H9 (cell line): ENCODE data around the gene KRT80. TPM values are rescaled to one million over a fixed set of nuclear protein-coding genes. Genes with fewer than 3 reads are reported as not detected.

ENCODE experiments used
- DNase-seq: peaks from one replicate; pipeline ENCODE4 v3.0.0-alpha.2; 2017
- H2AFZ ChIP-seq: one replicate; pipeline ENCODE4 v1.6.1; 2013; ENCODE audit warnings: mild to moderate bottlenecking, low read length, control low read depth, moderate library complexity
- H2AK5ac ChIP-seq: 2 replicates; pipeline ENCODE4 v1.6.1; 2013; ENCODE audit warnings: low read length, control low read depth, mixed read lengths; ENCODE audit not compliant: insufficient read length
- H2BK120ac ChIP-seq: one replicate; pipeline ENCODE4 v1.6.1; 2013; ENCODE audit warnings: low read depth, mild to moderate bottlenecking, low read length, control low read depth, inconsistent platforms; ENCODE audit not compliant: poor library complexity, severe bottlenecking
- H2BK12ac ChIP-seq: 2 replicates; pipeline ENCODE4 v1.6.1; 2013; ENCODE audit warnings: low read length, control low read depth, mixed read lengths, low read depth; ENCODE audit not compliant: insufficient read length
- H2BK15ac ChIP-seq: 2 replicates; pipeline ENCODE4 v1.6.1; 2013; ENCODE audit warnings: low read depth, low read length, control low read depth
- H2BK20ac ChIP-seq: one replicate; pipeline ENCODE4 v1.6.1; 2013; ENCODE audit warnings: low read depth, mild to moderate bottlenecking, low read length, control low read depth, inconsistent platforms; ENCODE audit not compliant: poor library complexity, severe bottlenecking
- H2BK5ac ChIP-seq: 2 replicates; pipeline ENCODE4 v1.6.1; 2013; ENCODE audit warnings: low read length, control low read depth, mixed read lengths; ENCODE audit not compliant: insufficient read length
- H3K14ac ChIP-seq: 2 replicates; pipeline ENCODE4 v1.6.1; 2013; ENCODE audit warnings: low read length, control low read depth; ENCODE audit not compliant: insufficient read depth
- H3K18ac ChIP-seq: 2 replicates; pipeline ENCODE4 v1.6.1; 2013; ENCODE audit warnings: low read depth, mild to moderate bottlenecking, mixed read lengths, low read length, control low read depth; ENCODE audit not compliant: insufficient read length
- H3K23ac ChIP-seq: 2 replicates; pipeline ENCODE4 v1.6.1; 2013; ENCODE audit warnings: low read length, control low read depth, mixed read lengths, low read depth; ENCODE audit not compliant: insufficient read length
- H3K23me2 ChIP-seq: 2 replicates; pipeline ENCODE4 v1.6.1; 2013; ENCODE audit warnings: low read depth, mild to moderate bottlenecking, mixed read lengths, low read length, control low read depth; ENCODE audit not compliant: insufficient read length, poor library complexity, severe bottlenecking
- H3K27ac ChIP-seq: 2 replicates; pipeline ENCODE4 v1.5.1; 2013; ENCODE audit warnings: low read length, control low read depth, mixed read lengths, low read depth; ENCODE audit not compliant: insufficient read length
- H3K27me3 ChIP-seq: 2 replicates; pipeline ENCODE4 v1.6.1; 2013; ENCODE audit warnings: low read length, control low read depth, inconsistent platforms; ENCODE audit not compliant: insufficient read depth
- H3K4ac ChIP-seq: 2 replicates; pipeline ENCODE4 v1.6.1; 2013; ENCODE audit warnings: low read depth, mild to moderate bottlenecking, control low read depth, inconsistent platforms, low read length, moderate library complexity
- H3K4me1 ChIP-seq: 2 replicates; pipeline ENCODE4 v1.6.1; 2013; ENCODE audit warnings: low read length, control low read depth, inconsistent platforms; ENCODE audit not compliant: insufficient read depth
- H3K4me2 ChIP-seq: 2 replicates; pipeline ENCODE4 v1.6.1; 2013; ENCODE audit warnings: low read length, control low read depth, mixed read lengths; ENCODE audit not compliant: insufficient read length, insufficient read depth
- H3K56ac ChIP-seq: 2 replicates; pipeline ENCODE4 v1.6.1; 2013; ENCODE audit warnings: low read depth, mild to moderate bottlenecking, mixed read lengths, low read length, control low read depth; ENCODE audit not compliant: insufficient read length
- H3K79me1 ChIP-seq: 2 replicates; pipeline ENCODE4 v1.6.1; 2013; ENCODE audit warnings: low read depth, mild to moderate bottlenecking, moderate library complexity, low read length, control low read depth, inconsistent platforms; ENCODE audit not compliant: insufficient read depth, poor library complexity, severe bottlenecking
- H3K79me2 ChIP-seq: 2 replicates; pipeline ENCODE4 v1.6.1; 2013; ENCODE audit warnings: low read length, control low read depth, inconsistent platforms; ENCODE audit not compliant: insufficient read depth
- H3K9ac ChIP-seq: 2 replicates; pipeline ENCODE4 v1.6.1; 2013; ENCODE audit warnings: low read length, control low read depth, mixed read lengths; ENCODE audit not compliant: insufficient read length; ENCODE audit errors: extremely low read depth
- H3K9me3 ChIP-seq: one replicate; pipeline ENCODE4 v1.6.1; 2013; ENCODE audit warnings: low read depth, low read length, inconsistent platforms; ENCODE audit not compliant: control insufficient read depth
- H3T11ph ChIP-seq: one replicate; pipeline ENCODE4 v1.6.1; 2013; ENCODE audit warnings: mild to moderate bottlenecking, low read length, control low read depth, inconsistent platforms
- H4K20me1 ChIP-seq: one replicate; pipeline ENCODE4 v1.6.1; 2013; ENCODE audit not compliant: control insufficient read depth, insufficient read length, insufficient read depth
- H4K5ac ChIP-seq: 2 replicates; pipeline ENCODE4 v1.6.1; 2013; ENCODE audit warnings: low read depth, mild to moderate bottlenecking, mixed read lengths, low read length, control low read depth; ENCODE audit not compliant: insufficient read length
- H4K8ac ChIP-seq: replicated peaks from 2 replicates; pipeline ENCODE4 v1.6.1; 2013; ENCODE audit warnings: low read length, control low read depth, mixed read lengths, low read depth; ENCODE audit not compliant: insufficient read length
- H4K91ac ChIP-seq: 2 replicates; pipeline ENCODE4 v1.6.1; 2013; ENCODE audit warnings: low read depth, mild to moderate bottlenecking, moderate library complexity, mixed read lengths, low read length, control low read depth; ENCODE audit not compliant: insufficient read length
- H3K27ac Mint-ChIP-seq, 3 experiments: 2 replicates in 2 of 3; 3 replicates in 1 of 3; pipeline ENCODE4 v1.8.0; 2020 to 2021; ENCODE audit warnings: mixed read lengths in 3 of 3, mild to moderate bottlenecking in 1 of 3, moderate library complexity in 1 of 3
- H3K27me3 Mint-ChIP-seq: 2 replicates; pipeline ENCODE4 v1.8.0; 2021; ENCODE audit warnings: low read depth, mild to moderate bottlenecking, moderate library complexity, mixed read lengths
- H3K36me3 Mint-ChIP-seq, 3 experiments: 2 replicates in 2 of 3; 3 replicates in 1 of 3; pipeline ENCODE4 v1.8.0; 2020 to 2021; ENCODE audit warnings: low read depth in 3 of 3, mixed read lengths in 3 of 3; ENCODE audit not compliant: insufficient read depth in 1 of 3
- H3K4me1 Mint-ChIP-seq, 2 experiments: 2 replicates each; pipeline ENCODE4 v1.8.0; 2020; ENCODE audit warnings: mixed read lengths in 2 of 2
- H3K4me3 Mint-ChIP-seq, 2 experiments: 2 replicates in 1 of 2; 3 replicates in 1 of 2; pipeline ENCODE4 v1.8.0; 2020 to 2021; ENCODE audit warnings: mild to moderate bottlenecking in 2 of 2, mixed read lengths in 2 of 2, moderate library complexity in 1 of 2
- H3K9me3 Mint-ChIP-seq, 2 experiments: 2 replicates in 1 of 2; 3 replicates in 1 of 2; pipeline ENCODE4 v1.8.0; 2020; ENCODE audit warnings: mild to moderate bottlenecking in 2 of 2, mixed read lengths in 2 of 2, moderate library complexity in 1 of 2
- CTCF ChIP-seq: fragments of 200-600 bp; sonication (generic); conservative IDR thresholded peaks from 3 replicates; pipeline ENCODE4 v1.8.0; 2021; ENCODE audit warnings: antibody characterized with exemption, mild to moderate bottlenecking
- WGBS: extraction: QIAGEN DNeasy Blood & Tissue Kit; methylation state at CpG from one replicate; pipeline ENCODE4 v1.1.7; 2013; ENCODE audit warnings: missing lambda C conversion rate, low lambda C conversion rate, mixed read lengths; ENCODE audit not compliant: insufficient read length; ENCODE audit errors: extremely low coverage; 5-methylcytosine and 5-hydroxymethylcytosine counted together
- total RNA-seq: library from RNA; stranded (reverse); gene quantifications from 2 replicates; pipeline ENCODE4 v1.2.1, GENCODE V29; 2021

The KRT80 gene
- total RNA-seq, 1 experiment from 2014 or later = not detected

- no peaks in the 10 kb centered on the region for H4K20me1 ChIP-seq
- no peak within 1 kb of the TSS; the same call in 1 of the 2 replicates for H2BK15ac ChIP-seq
- H3K9me3 Mint-ChIP-seq = no peaks in the 10 kb centered on the region
- peak within 1 kb of the TSS; percentile 58 for H3K4me2 ChIP-seq
- H2AFZ ChIP-seq = no peak within 1 kb of the TSS
- H3K4me1 ChIP-seq = peaks cover 5% of the 10 kb centered on the region; the same call in 1 of the 2 replicates
- H3K23me2 ChIP-seq = peaks cover 12% of the 10 kb centered on the region
- H3K27ac Mint-ChIP-seq = peak within 1 kb of the TSS in 2 of 3 experiments; percentile 44 to 80; a peak in 2 of 7 replicates
- no peaks in the 10 kb centered on the region for H3K9me3 ChIP-seq
- no peak within 1 kb of the TSS for H4K5ac ChIP-seq
- H2BK12ac ChIP-seq = no peak within 1 kb of the TSS
- no CpG with 5 or more reads among the region's 58 CpGs for WGBS
- no peak within 1 kb of the TSS for H3T11ph ChIP-seq
- no peak within 1 kb of the TSS for H2BK20ac ChIP-seq
- H2BK120ac ChIP-seq = no peak within 1 kb of the TSS
- H3K27me3 Mint-ChIP-seq = peaks cover 82% of the 10 kb centered on the region
- no peaks in the 10 kb centered on the region for H3K79me1 ChIP-seq
- H3K56ac ChIP-seq = no peak within 1 kb of the TSS
- H2BK5ac ChIP-seq = no peak within 1 kb of the TSS
- H3K18ac ChIP-seq = peak within 1 kb of the TSS; percentile 21
- peaks cover 2 to 17% (median 3%) of the 10 kb centered on the region in 3 experiments; a peak in 4 of 7 replicates for H3K36me3 Mint-ChIP-seq
- H3K4ac ChIP-seq = no peak within 1 kb of the TSS
- H4K91ac ChIP-seq = no peak within 1 kb of the TSS
- H3K4me3 Mint-ChIP-seq = peak within 1 kb of the TSS; percentile 59 to 79
- no peak within 1 kb of the TSS for H2AK5ac ChIP-seq
- no peaks in the 10 kb centered on the region for H3K79me2 ChIP-seq
- no peak within 1 kb of the TSS for H4K8ac ChIP-seq
- H3K14ac ChIP-seq = peak within 1 kb of the TSS; percentile 80; the same call in 1 of the 2 replicates
- no peak within 1 kb of the TSS for H3K27ac ChIP-seq
- H3K9ac ChIP-seq = no peak within 1 kb of the TSS
- peaks cover 8% of the 10 kb centered on the region for H3K27me3 ChIP-seq
- TF ChIP-seq CTCF = no peak
- H3K23ac ChIP-seq = no peak within 1 kb of the TSS
- peaks cover 53 to 64% of the 10 kb centered on the region in 2 experiments for H3K4me1 Mint-ChIP-seq
- peak; percentile 69 for DNase-seq
Observed at GRCh38 chr12:52232674-52233461, 41.1 kb upstream of the KRT80 start, which contains the start of gene KRT7. KRT7 (plus strand) TSS chr12:52233243; CDS start chr12:52233297, 54 bp downstream.
